Natural killer cell (primary cell): ENCODE results near the gene PRMT7. TPM values are rescaled to one million over a fixed set of nuclear protein-coding genes. Genes with fewer than 3 reads are reported as not detected.

Experiments
- ATAC-seq, 3 donors: fragments of 150-1000 bp in 2 of 3; fragments of 200-7000 bp in 1 of 3; cut with Tn5 transposase; 1 replicate in 1 of 3; 2 replicates in 2 of 3; pipeline ENCODE4 v1.10.0; 2021; ENCODE audit warnings: mild to moderate bottlenecking in 2 of 3, moderate library complexity in 2 of 3
- DNase-seq, 2 donors: peaks; one replicate each; pipeline versions ENCODE4 v3.0.0 to v3.0.0-alpha.2; 2013 to 2021; ENCODE audit warnings: mixed read lengths in 1 of 2
- H3K27ac ChIP-seq: one replicate; pipeline ENCODE4 v1.5.1; 2013; ENCODE audit warnings: mild to moderate bottlenecking, low read length
- H3K27me3 ChIP-seq: one replicate; pipeline ENCODE4 v1.6.1; 2013; ENCODE audit warnings: low read length; ENCODE audit not compliant: control insufficient read depth, insufficient read depth
- H3K36me3 ChIP-seq: one replicate; pipeline ENCODE4 v1.6.1; 2013; ENCODE audit warnings: low read length; ENCODE audit not compliant: control insufficient read depth, insufficient read depth
- H3K4me1 ChIP-seq: one replicate; pipeline ENCODE4 v1.6.1; 2013; ENCODE audit warnings: low read length; ENCODE audit not compliant: control insufficient read depth, insufficient read depth
- H3K4me3 ChIP-seq: one replicate; pipeline ENCODE4 v1.5.1; 2013; ENCODE audit warnings: low read length
- H3K9me3 ChIP-seq: one replicate; pipeline ENCODE4 v1.6.1; 2013; ENCODE audit warnings: low read length; ENCODE audit not compliant: control insufficient read depth, insufficient read depth
- H3K27ac Mint-ChIP-seq, 2 donors: one replicate each; pipeline ENCODE4 v1.8.0; 2022; ENCODE audit warnings: mild to moderate bottlenecking in 2 of 2, mixed read lengths in 2 of 2, moderate library complexity in 1 of 2
- H3K27me3 Mint-ChIP-seq, 2 donors: one replicate each; pipeline ENCODE4 v1.8.0; 2022; ENCODE audit warnings: low read depth in 2 of 2, mixed read lengths in 2 of 2
- H3K36me3 Mint-ChIP-seq: one replicate; pipeline ENCODE4 v1.8.0; 2022; ENCODE audit warnings: mixed read lengths
- H3K4me1 Mint-ChIP-seq, 2 donors: one replicate each; pipeline ENCODE4 v1.8.0; 2022; ENCODE audit warnings: mixed read lengths in 2 of 2
- H3K4me3 Mint-ChIP-seq: one replicate; pipeline ENCODE4 v1.8.0; 2022; ENCODE audit warnings: mild to moderate bottlenecking, moderate library complexity, mixed read lengths
- H3K9me3 Mint-ChIP-seq, 2 donors: one replicate each; pipeline ENCODE4 v1.8.0; 2022; ENCODE audit warnings: mixed read lengths in 2 of 2
- CTCF ChIP-seq: fragments of 200-600 bp; IDR thresholded peaks from one replicate; pipeline ENCODE4 v1.8.0; 2022; ENCODE audit warnings: antibody characterized with exemption
- WGBS: methylation state at CpG from one replicate; pipeline ENCODE4 v1.1.7; 2013; ENCODE audit warnings: missing lambda C conversion rate; ENCODE audit not compliant: insufficient coverage; 5-methylcytosine and 5-hydroxymethylcytosine counted together
- intact Hi-C: fragments of 100-400 bp; cut with micrococcal nuclease; formaldehyde crosslinking; loops from one replicate; pipeline ENCODE4 v1.14.2; 2022
- total RNA-seq, 4 donors: library from RNA; stranded (reverse); fragments of 120-200 nt in 1 of 4; gene quantifications; one replicate each; pipeline versions ENCODE4 v1.2.3 to v1.2.4, GENCODE V29; 2013 to 2022

PRMT7 gene
- total RNA-seq, 3 donors from 2014 or later (not counting 1 experiment from before 2014, with no cell fraction given) = 60.7 to 84.7 (median 68.2) TPM

GRCh38 chr16:68339214-68339613, 28.4 kb downstream of the PRMT7 start:
- TF ChIP-seq CTCF = no peak
- H3K4me3 ChIP-seq = no peak overlapping the region
- ATAC-seq (no peak), DNase-seq (no peak)
- WGBS = 93% methylated on average over 13 of the region's 13 CpGs
- H3K27ac Mint-ChIP-seq = no peak overlapping the region
- no peaks in the 10 kb centered on the region for H3K4me1 ChIP-seq
- no peaks in the 10 kb centered on the region for H3K9me3 Mint-ChIP-seq
- H3K27me3 Mint-ChIP-seq = no peaks in the 10 kb centered on the region
- intact Hi-C loops = no loop called here
- H3K4me3 Mint-ChIP-seq = no peak overlapping the region
- peaks cover 54% of the 10 kb centered on the region for H3K36me3 ChIP-seq
- H3K27ac ChIP-seq = no peak overlapping the region
- H3K27me3 ChIP-seq = no peaks in the 10 kb centered on the region
- peaks cover 7% of the 10 kb centered on the region for H3K36me3 Mint-ChIP-seq
- no peaks in the 10 kb centered on the region for H3K9me3 ChIP-seq
- H3K4me1 Mint-ChIP-seq = no peaks in the 10 kb centered on the region

- H3K36me3 ChIP-seq = peaks cover 69% of the 10 kb centered on the region
- Mint-ChIP-seq H3K27ac (no peak overlapping the region), H3K36me3 (peaks cover 7% of the 10 kb centered on the region), H3K9me3 (no peaks in the 10 kb centered on the region), H3K4me3 (no peak overlapping the region), H3K27me3 (no peaks in the 10 kb centered on the region), H3K4me1 (peaks cover 0 to 7% of the 10 kb centered on the region in 2 donors)
- no peak for TF ChIP-seq CTCF
- H3K27ac ChIP-seq = no peak overlapping the region
- DNase-seq (no peak), ATAC-seq (no peak)
- WGBS = 97% methylated on average over 7 of the region's 7 CpGs
- H3K4me3 ChIP-seq = no peak overlapping the region
- no peaks in the 10 kb centered on the region for H3K4me1 ChIP-seq
- H3K27me3 ChIP-seq = no peaks in the 10 kb centered on the region
- intact Hi-C loops = no loop called here
- no peaks in the 10 kb centered on the region for H3K9me3 ChIP-seq
These were observed 31.8 kb downstream of the PRMT7 start for GRCh38 chr16:68342620-68343019.

GRCh38 chr16:68343137-68343536, 32.3 kb downstream of the PRMT7 start:
- intact Hi-C loops = no loop called here
- Histone ChIP-seq H3K4me1 (no peaks in the 10 kb centered on the region), H3K27me3 (no peaks in the 10 kb centered on the region), H3K27ac (no peak overlapping the region), H3K36me3 (peaks cover 69% of the 10 kb centered on the region), H3K4me3 (no peak overlapping the region), H3K9me3 (no peaks in the 10 kb centered on the region)
- no peak for ATAC-seq
- no peak overlapping the region for H3K27ac Mint-ChIP-seq
- H3K4me3 Mint-ChIP-seq = no peak overlapping the region
- peaks cover 0 to 7% of the 10 kb centered on the region in 2 donors for H3K4me1 Mint-ChIP-seq
- DNase-seq = no peak
- WGBS = 92% methylated on average over 6 of the region's 7 CpGs
- H3K27me3 Mint-ChIP-seq = no peaks in the 10 kb centered on the region
- no peaks in the 10 kb centered on the region for H3K9me3 Mint-ChIP-seq
- H3K36me3 Mint-ChIP-seq = peaks cover 7% of the 10 kb centered on the region
- no peak for TF ChIP-seq CTCF

- Mint-ChIP-seq H3K9me3 (no peaks in the 10 kb centered on the region), H3K27ac (no peak overlapping the region), H3K4me1 (peaks cover 0 to 7% of the 10 kb centered on the region in 2 donors), H3K4me3 (no peak overlapping the region), H3K36me3 (peaks cover 7% of the 10 kb centered on the region), H3K27me3 (no peaks in the 10 kb centered on the region)
- peaks cover 65% of the 10 kb centered on the region for H3K36me3 ChIP-seq
- H3K27me3 ChIP-seq = no peaks in the 10 kb centered on the region
- H3K27ac ChIP-seq = no peak overlapping the region
- intact Hi-C loops = no loop called here
- whole genome bisulfite sequencing = 98% methylated on average over 11 of the region's 11 CpGs
- ATAC-seq (no peak), DNase-seq (no peak)
- no peak overlapping the region for H3K4me3 ChIP-seq
- no peaks in the 10 kb centered on the region for H3K9me3 ChIP-seq
- TF ChIP-seq CTCF = no peak
- no peaks in the 10 kb centered on the region for H3K4me1 ChIP-seq
These were observed 33.4 kb downstream of the PRMT7 start for GRCh38 chr16:68344252-68344651.
